ENCODE measurements around the gene FLT3LG.

The FLT3LG gene

GRCh38 chr19:49486710-49487276 is 12.8 kb downstream of the FLT3LG start:
- Mint-ChIP-seq H3K4me1 (ENCODE audit: low read depth) (peaks cover 30% of the 10 kb centered on the region), H3K36me3 (peaks cover 26% of the 10 kb centered on the region)

DNA sequence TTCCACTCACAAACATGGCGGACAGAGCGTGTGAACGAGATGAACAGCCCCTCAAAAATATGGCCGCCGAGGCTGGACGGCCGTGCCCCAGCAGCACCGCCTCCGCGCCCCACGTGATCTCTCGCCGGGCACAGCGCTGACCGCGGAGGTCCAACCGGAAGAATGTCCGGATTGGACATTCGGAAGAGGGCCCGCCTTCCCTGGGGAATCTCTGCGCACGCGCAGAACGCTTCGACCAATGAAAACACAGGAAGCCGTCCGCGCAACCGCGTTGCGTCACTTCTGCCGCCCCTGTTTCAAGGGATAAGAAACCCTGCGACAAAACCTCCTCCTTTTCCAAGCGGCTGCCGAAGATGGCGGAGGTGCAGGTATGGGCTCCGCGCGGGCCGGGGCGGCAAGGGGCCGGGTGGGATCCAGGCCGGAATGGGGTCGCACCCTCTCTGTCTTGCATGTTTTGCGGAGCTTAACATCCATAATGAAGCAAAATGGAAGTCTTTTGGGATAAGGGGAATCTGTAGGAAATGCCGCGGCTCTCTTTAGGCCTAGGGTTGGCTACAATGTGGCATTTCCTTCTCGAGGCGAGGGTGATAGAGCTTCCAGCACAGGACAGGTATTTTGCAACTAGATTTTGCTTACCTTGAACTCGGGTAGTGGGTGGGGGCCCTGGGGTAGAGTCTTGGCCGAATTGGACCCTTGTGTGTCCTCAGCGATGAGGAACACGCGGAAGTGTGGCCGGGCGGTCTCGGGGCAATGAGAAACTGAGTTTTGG is 13.4 kb downstream of the FLT3LG start, which contains the start of gene RPL13A:
RPL13A (plus strand) TSS at position 332 of the 769 bp plus-strand sequence; CDS start at position 354, 22 bp downstream.
- Mint-ChIP-seq H3K27ac (peak within 1 kb of the TSS; percentile 100), H3K36me3 (peaks cover 26% of the 10 kb centered on the region), H3K4me1 (ENCODE audit: low read depth) (peaks cover 34% of the 10 kb centered on the region), H3K27me3 (no peaks in the 10 kb centered on the region), H3K4me3 (peak within 1 kb of the TSS; percentile 99), H3K9me3 (ENCODE audit: low read depth) (no peaks in the 10 kb centered on the region)

More at GRCh38 chr19:49486710-49487276, 12.8 kb downstream of the FLT3LG start:
- Mint-ChIP-seq H3K4me3 (peak overlapping the region; percentile 99), H3K27me3 (no peaks in the 10 kb centered on the region), H3K9me3 (ENCODE audit: low read depth) (no peaks in the 10 kb centered on the region), H3K27ac (peak overlapping the region; percentile 100)

GRCh38 chr19:49488046-49488862 is 14.2 kb downstream of the FLT3LG start:
- Mint-ChIP-seq H3K27me3 (no peaks in the 10 kb centered on the region), H3K4me3 (peak overlapping the region; percentile 99), H3K27ac (peak overlapping the region; percentile 100), H3K36me3 (peaks cover 26% of the 10 kb centered on the region), H3K4me1 (ENCODE audit: low read depth) (peaks cover 35% of the 10 kb centered on the region), H3K9me3 (ENCODE audit: low read depth) (no peaks in the 10 kb centered on the region)

- H3K27ac Mint-ChIP-seq: peak overlapping the region; percentile 100
- no peaks in the 10 kb centered on the region for H3K27me3 Mint-ChIP-seq
- peak overlapping the region; percentile 99 for H3K4me3 Mint-ChIP-seq
- H3K4me1 Mint-ChIP-seq (ENCODE audit: low read depth): peaks cover 32% of the 10 kb centered on the region
- H3K36me3 Mint-ChIP-seq: peaks cover 26% of the 10 kb centered on the region
- H3K9me3 Mint-ChIP-seq (ENCODE audit: low read depth): no peaks in the 10 kb centered on the region
These were observed 15.0 kb downstream of the FLT3LG start for GRCh38 chr19:49488863-49489537.

GRCh38 chr19:49489601-49490167 is 15.7 kb downstream of the FLT3LG start:
- H3K4me1 Mint-ChIP-seq (ENCODE audit: low read depth): peaks cover 32% of the 10 kb centered on the region

GRCh38 chr19:49490287-49491029 is 16.4 kb downstream of the FLT3LG start:
- Mint-ChIP-seq H3K27me3 (no peaks in the 10 kb centered on the region), H3K4me1 (ENCODE audit: low read depth) (peaks cover 38% of the 10 kb centered on the region), H3K27ac (peak overlapping the region; percentile 100), H3K9me3 (ENCODE audit: low read depth) (no peaks in the 10 kb centered on the region), H3K36me3 (peaks cover 26% of the 10 kb centered on the region), H3K4me3 (peak overlapping the region; percentile 99)

More at GRCh38 chr19:49489601-49490167, 15.7 kb downstream of the FLT3LG start:
- Mint-ChIP-seq H3K4me3 (peak overlapping the region; percentile 99), H3K27ac (peak overlapping the region; percentile 100), H3K27me3 (no peaks in the 10 kb centered on the region), H3K9me3 (ENCODE audit: low read depth) (no peaks in the 10 kb centered on the region), H3K36me3 (peaks cover 26% of the 10 kb centered on the region)

DNA sequence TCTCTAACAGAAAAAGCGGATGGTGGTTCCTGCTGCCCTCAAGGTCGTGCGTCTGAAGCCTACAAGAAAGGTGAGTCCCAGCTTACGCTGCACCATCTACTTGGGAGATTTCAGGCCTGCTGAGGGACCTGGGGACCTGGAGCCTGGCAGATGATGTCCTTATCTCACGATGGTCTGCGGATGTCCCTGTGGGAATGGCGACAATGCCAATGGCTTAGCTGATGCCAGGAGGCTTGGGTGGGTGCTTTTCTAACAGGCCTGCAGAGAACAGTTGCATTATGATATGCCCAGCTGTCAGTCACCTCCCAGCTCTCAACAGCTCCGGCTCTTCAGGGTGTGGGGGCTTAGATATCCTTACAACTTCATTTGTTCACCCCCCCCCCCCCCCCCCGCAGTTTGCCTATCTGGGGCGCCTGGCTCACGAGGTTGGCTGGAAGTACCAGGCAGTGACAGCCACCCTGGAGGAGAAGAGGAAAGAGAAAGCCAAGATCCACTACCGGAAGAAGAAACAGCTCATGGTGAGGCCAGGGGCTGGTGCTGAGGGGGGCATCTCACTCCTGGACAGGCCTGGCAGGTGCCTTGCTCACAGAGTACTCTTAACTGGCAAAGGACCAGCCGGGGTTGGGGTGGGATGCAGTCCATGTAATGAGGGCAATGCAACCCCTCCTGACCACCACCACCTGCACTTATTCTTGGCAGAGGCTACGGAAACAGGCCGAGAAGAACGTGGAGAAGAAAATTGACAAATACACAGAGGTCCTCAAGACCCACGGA is 17.2 kb downstream of the FLT3LG start:
- no peaks in the 10 kb centered on the region for H3K9me3 Mint-ChIP-seq (ENCODE audit: low read depth)
- peak overlapping the region; percentile 99 for H3K4me3 Mint-ChIP-seq
- H3K4me1 Mint-ChIP-seq (ENCODE audit: low read depth): peaks cover 37% of the 10 kb centered on the region
- H3K36me3 Mint-ChIP-seq: peaks cover 26% of the 10 kb centered on the region
- peak overlapping the region; percentile 100 for H3K27ac Mint-ChIP-seq
- no peaks in the 10 kb centered on the region for H3K27me3 Mint-ChIP-seq

DNA sequence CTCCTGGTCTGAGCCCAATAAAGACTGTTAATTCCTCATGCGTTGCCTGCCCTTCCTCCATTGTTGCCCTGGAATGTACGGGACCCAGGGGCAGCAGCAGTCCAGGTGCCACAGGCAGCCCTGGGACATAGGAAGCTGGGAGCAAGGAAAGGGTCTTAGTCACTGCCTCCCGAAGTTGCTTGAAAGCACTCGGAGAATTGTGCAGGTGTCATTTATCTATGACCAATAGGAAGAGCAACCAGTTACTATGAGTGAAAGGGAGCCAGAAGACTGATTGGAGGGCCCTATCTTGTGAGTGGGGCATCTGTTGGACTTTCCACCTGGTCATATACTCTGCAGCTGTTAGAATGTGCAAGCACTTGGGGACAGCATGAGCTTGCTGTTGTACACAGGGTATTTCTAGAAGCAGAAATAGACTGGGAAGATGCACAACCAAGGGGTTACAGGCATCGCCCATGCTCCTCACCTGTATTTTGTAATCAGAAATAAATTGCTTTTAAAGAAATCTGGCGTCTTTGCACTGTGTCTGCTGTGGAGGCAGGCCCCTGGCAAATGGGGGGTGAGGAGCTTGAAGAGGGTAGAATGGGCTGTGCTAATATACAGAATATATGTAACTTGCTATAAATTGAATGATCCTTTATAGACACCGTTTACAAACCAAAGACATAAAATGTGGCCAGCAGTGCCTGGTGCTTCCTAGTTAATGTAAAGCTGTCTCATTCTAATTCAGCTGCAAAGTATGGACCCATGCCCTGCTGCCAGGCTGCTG is 18.0 kb downstream of the FLT3LG start:
- Mint-ChIP-seq H3K4me3 (peak overlapping the region; percentile 58), H3K27me3 (no peaks in the 10 kb centered on the region), H3K4me1 (ENCODE audit: low read depth) (peaks cover 36% of the 10 kb centered on the region), H3K36me3 (peaks cover 30% of the 10 kb centered on the region), H3K9me3 (ENCODE audit: low read depth) (no peaks in the 10 kb centered on the region), H3K27ac (peak overlapping the region; percentile 79)

- H3K9me3 Mint-ChIP-seq (ENCODE audit: low read depth): no peaks in the 10 kb centered on the region
- no peaks in the 10 kb centered on the region for H3K27me3 Mint-ChIP-seq
- H3K27ac Mint-ChIP-seq: peak overlapping the region; percentile 79
- peak overlapping the region; percentile 58 for H3K4me3 Mint-ChIP-seq
- H3K4me1 Mint-ChIP-seq (ENCODE audit: low read depth): peaks cover 36% of the 10 kb centered on the region
- H3K36me3 Mint-ChIP-seq: peaks cover 31% of the 10 kb centered on the region
These were observed 18.8 kb downstream of the FLT3LG start for GRCh38 chr19:49492573-49493405.

DNA sequence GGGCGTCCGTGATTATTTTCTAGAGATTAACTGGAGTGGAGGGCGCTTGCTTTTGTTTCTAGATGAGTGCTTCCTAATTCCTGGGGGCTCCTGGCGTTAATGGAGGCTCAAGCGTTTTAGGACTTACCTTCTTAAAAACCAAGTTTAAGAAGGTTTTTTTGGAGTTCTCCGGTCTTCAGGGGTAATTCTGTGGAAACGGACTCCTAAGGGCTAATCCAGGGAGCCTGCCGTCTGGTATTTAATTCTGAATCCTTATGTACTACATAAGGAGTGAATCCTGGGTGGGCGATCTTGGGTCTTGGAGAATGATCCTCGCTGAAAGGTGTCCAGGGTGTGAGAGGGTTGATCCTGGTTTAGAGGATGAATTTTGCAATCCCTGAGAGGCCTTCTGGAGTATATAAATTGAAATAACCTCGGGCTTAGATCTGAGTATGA is 22.6 kb downstream of the FLT3LG start:
- Mint-ChIP-seq H3K4me3 (peak overlapping the region; percentile 98), H3K27ac (peak overlapping the region; percentile 98), H3K36me3 (peaks cover 24% of the 10 kb centered on the region), H3K27me3 (no peaks in the 10 kb centered on the region), H3K9me3 (ENCODE audit: low read depth) (no peaks in the 10 kb centered on the region), H3K4me1 (ENCODE audit: low read depth) (peaks cover 46% of the 10 kb centered on the region)

DNA sequence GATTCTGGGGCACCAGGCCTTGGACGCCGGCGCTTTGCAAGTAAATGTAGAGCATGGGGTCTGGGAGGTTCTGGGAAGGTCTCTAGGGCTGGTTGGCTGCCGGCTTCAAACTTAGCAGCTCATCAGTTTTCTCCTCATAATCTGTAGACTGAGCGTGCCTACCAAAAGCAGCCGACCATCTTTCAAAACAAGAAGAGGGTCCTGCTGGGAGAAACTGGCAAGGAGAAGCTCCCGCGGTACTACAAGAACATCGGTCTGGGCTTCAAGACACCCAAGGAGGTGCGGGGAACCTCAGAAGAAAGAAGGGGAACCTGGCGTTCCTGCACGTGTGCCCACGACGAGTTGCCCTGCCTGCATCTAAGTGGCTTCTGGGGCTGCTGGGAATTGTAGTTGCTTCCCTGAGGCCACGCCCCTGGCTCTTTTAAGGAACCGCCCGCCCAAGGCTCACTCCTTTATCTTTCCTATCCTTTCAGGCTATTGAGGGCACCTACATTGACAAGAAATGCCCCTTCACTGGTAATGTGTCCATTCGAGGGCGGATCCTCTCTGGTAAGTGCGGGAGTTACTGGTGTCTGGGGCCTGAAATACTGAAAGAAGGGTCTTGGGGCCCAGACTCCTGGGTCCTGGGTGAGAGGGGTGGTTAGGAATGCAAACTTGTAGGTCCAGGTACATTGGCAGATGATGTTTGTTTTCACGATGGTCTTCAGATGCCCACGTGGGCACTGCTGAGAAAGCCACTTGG is 23.2 kb downstream of the FLT3LG start:
- Mint-ChIP-seq H3K4me1 (ENCODE audit: low read depth) (peaks cover 49% of the 10 kb centered on the region), H3K9me3 (ENCODE audit: low read depth) (no peaks in the 10 kb centered on the region), H3K27me3 (no peaks in the 10 kb centered on the region), H3K4me3 (peak overlapping the region; percentile 98), H3K27ac (peak overlapping the region; percentile 98), H3K36me3 (peaks cover 22% of the 10 kb centered on the region)
